ENCODE results near the gene CSTF1.

- TF ChIP-seq POLR2AphosphoS5 (IDR thresholded peaks at IDR 0.05; ENCODE audit: low read depth, low read length): no peak
- TF ChIP-seq, protein P1, sequence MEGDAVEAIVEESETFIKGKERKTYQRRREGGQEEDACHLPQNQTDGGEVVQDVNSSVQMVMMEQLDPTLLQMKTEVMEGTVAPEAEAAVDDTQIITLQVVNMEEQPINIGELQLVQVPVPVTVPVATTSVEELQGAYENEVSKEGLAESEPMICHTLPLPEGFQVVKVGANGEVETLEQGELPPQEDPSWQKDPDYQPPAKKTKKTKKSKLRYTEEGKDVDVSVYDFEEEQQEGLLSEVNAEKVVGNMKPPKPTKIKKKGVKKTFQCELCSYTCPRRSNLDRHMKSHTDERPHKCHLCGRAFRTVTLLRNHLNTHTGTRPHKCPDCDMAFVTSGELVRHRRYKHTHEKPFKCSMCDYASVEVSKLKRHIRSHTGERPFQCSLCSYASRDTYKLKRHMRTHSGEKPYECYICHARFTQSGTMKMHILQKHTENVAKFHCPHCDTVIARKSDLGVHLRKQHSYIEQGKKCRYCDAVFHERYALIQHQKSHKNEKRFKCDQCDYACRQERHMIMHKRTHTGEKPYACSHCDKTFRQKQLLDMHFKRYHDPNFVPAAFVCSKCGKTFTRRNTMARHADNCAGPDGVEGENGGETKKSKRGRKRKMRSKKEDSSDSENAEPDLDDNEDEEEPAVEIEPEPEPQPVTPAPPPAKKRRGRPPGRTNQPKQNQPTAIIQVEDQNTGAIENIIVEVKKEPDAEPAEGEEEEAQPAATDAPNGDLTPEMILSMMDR (IDR thresholded peaks at IDR 0.05): no peak
- TF ChIP-seq TCF12 (IDR thresholded peaks at IDR 0.05): no peak
- TF ChIP-seq EZH2phosphoT487 (IDR thresholded peaks at IDR 0.05; ENCODE audit: borderline replicate concordance, low read depth): no peak
These were observed 39.0 kb downstream of the CSTF1 start for GRCh38 chr20:56431471-56431870.
